H9 (cell line): ENCODE results near the gene ZFAND3. TPM values are rescaled to one million over a fixed set of nuclear protein-coding genes. Genes with fewer than 3 reads are reported as not detected.

Experiments
- DNase-seq: peaks from one replicate; pipeline ENCODE4 v3.0.0-alpha.2; 2017
- H2AFZ ChIP-seq: one replicate; pipeline ENCODE4 v1.6.1; 2013; ENCODE audit warnings: mild to moderate bottlenecking, low read length, control low read depth, moderate library complexity
- H2AK5ac ChIP-seq: 2 replicates; pipeline ENCODE4 v1.6.1; 2013; ENCODE audit warnings: low read length, control low read depth, mixed read lengths; ENCODE audit not compliant: insufficient read length
- H2BK120ac ChIP-seq: one replicate; pipeline ENCODE4 v1.6.1; 2013; ENCODE audit warnings: low read depth, mild to moderate bottlenecking, low read length, control low read depth, inconsistent platforms; ENCODE audit not compliant: poor library complexity, severe bottlenecking
- H2BK12ac ChIP-seq: 2 replicates; pipeline ENCODE4 v1.6.1; 2013; ENCODE audit warnings: low read length, control low read depth, mixed read lengths, low read depth; ENCODE audit not compliant: insufficient read length
- H2BK15ac ChIP-seq: 2 replicates; pipeline ENCODE4 v1.6.1; 2013; ENCODE audit warnings: low read depth, low read length, control low read depth
- H2BK20ac ChIP-seq: one replicate; pipeline ENCODE4 v1.6.1; 2013; ENCODE audit warnings: low read depth, mild to moderate bottlenecking, low read length, control low read depth, inconsistent platforms; ENCODE audit not compliant: poor library complexity, severe bottlenecking
- H2BK5ac ChIP-seq: 2 replicates; pipeline ENCODE4 v1.6.1; 2013; ENCODE audit warnings: low read length, control low read depth, mixed read lengths; ENCODE audit not compliant: insufficient read length
- H3K14ac ChIP-seq: 2 replicates; pipeline ENCODE4 v1.6.1; 2013; ENCODE audit warnings: low read length, control low read depth; ENCODE audit not compliant: insufficient read depth
- H3K18ac ChIP-seq: 2 replicates; pipeline ENCODE4 v1.6.1; 2013; ENCODE audit warnings: low read depth, mild to moderate bottlenecking, mixed read lengths, low read length, control low read depth; ENCODE audit not compliant: insufficient read length
- H3K23ac ChIP-seq: 2 replicates; pipeline ENCODE4 v1.6.1; 2013; ENCODE audit warnings: low read length, control low read depth, mixed read lengths, low read depth; ENCODE audit not compliant: insufficient read length
- H3K23me2 ChIP-seq: 2 replicates; pipeline ENCODE4 v1.6.1; 2013; ENCODE audit warnings: low read depth, mild to moderate bottlenecking, mixed read lengths, low read length, control low read depth; ENCODE audit not compliant: insufficient read length, poor library complexity, severe bottlenecking
- H3K27ac ChIP-seq: 2 replicates; pipeline ENCODE4 v1.5.1; 2013; ENCODE audit warnings: low read length, control low read depth, mixed read lengths, low read depth; ENCODE audit not compliant: insufficient read length
- H3K27me3 ChIP-seq: 2 replicates; pipeline ENCODE4 v1.6.1; 2013; ENCODE audit warnings: low read length, control low read depth, inconsistent platforms; ENCODE audit not compliant: insufficient read depth
- H3K4ac ChIP-seq: 2 replicates; pipeline ENCODE4 v1.6.1; 2013; ENCODE audit warnings: low read depth, mild to moderate bottlenecking, control low read depth, inconsistent platforms, low read length, moderate library complexity
- H3K4me1 ChIP-seq: 2 replicates; pipeline ENCODE4 v1.6.1; 2013; ENCODE audit warnings: low read length, control low read depth, inconsistent platforms; ENCODE audit not compliant: insufficient read depth
- H3K4me2 ChIP-seq: 2 replicates; pipeline ENCODE4 v1.6.1; 2013; ENCODE audit warnings: low read length, control low read depth, mixed read lengths; ENCODE audit not compliant: insufficient read length, insufficient read depth
- H3K56ac ChIP-seq: 2 replicates; pipeline ENCODE4 v1.6.1; 2013; ENCODE audit warnings: low read depth, mild to moderate bottlenecking, mixed read lengths, low read length, control low read depth; ENCODE audit not compliant: insufficient read length
- H3K79me1 ChIP-seq: 2 replicates; pipeline ENCODE4 v1.6.1; 2013; ENCODE audit warnings: low read depth, mild to moderate bottlenecking, moderate library complexity, low read length, control low read depth, inconsistent platforms; ENCODE audit not compliant: insufficient read depth, poor library complexity, severe bottlenecking
- H3K79me2 ChIP-seq: 2 replicates; pipeline ENCODE4 v1.6.1; 2013; ENCODE audit warnings: low read length, control low read depth, inconsistent platforms; ENCODE audit not compliant: insufficient read depth
- H3K9ac ChIP-seq: 2 replicates; pipeline ENCODE4 v1.6.1; 2013; ENCODE audit warnings: low read length, control low read depth, mixed read lengths; ENCODE audit not compliant: insufficient read length; ENCODE audit errors: extremely low read depth
- H3K9me3 ChIP-seq: one replicate; pipeline ENCODE4 v1.6.1; 2013; ENCODE audit warnings: low read depth, low read length, inconsistent platforms; ENCODE audit not compliant: control insufficient read depth
- H3T11ph ChIP-seq: one replicate; pipeline ENCODE4 v1.6.1; 2013; ENCODE audit warnings: mild to moderate bottlenecking, low read length, control low read depth, inconsistent platforms
- H4K20me1 ChIP-seq: one replicate; pipeline ENCODE4 v1.6.1; 2013; ENCODE audit not compliant: control insufficient read depth, insufficient read length, insufficient read depth
- H4K5ac ChIP-seq: 2 replicates; pipeline ENCODE4 v1.6.1; 2013; ENCODE audit warnings: low read depth, mild to moderate bottlenecking, mixed read lengths, low read length, control low read depth; ENCODE audit not compliant: insufficient read length
- H4K8ac ChIP-seq: replicated peaks from 2 replicates; pipeline ENCODE4 v1.6.1; 2013; ENCODE audit warnings: low read length, control low read depth, mixed read lengths, low read depth; ENCODE audit not compliant: insufficient read length
- H4K91ac ChIP-seq: 2 replicates; pipeline ENCODE4 v1.6.1; 2013; ENCODE audit warnings: low read depth, mild to moderate bottlenecking, moderate library complexity, mixed read lengths, low read length, control low read depth; ENCODE audit not compliant: insufficient read length
- H3K27ac Mint-ChIP-seq, 3 experiments: 2 replicates in 2 of 3; 3 replicates in 1 of 3; pipeline ENCODE4 v1.8.0; 2020 to 2021; ENCODE audit warnings: mixed read lengths in 3 of 3, mild to moderate bottlenecking in 1 of 3, moderate library complexity in 1 of 3
- H3K27me3 Mint-ChIP-seq: 2 replicates; pipeline ENCODE4 v1.8.0; 2021; ENCODE audit warnings: low read depth, mild to moderate bottlenecking, moderate library complexity, mixed read lengths
- H3K36me3 Mint-ChIP-seq, 3 experiments: 2 replicates in 2 of 3; 3 replicates in 1 of 3; pipeline ENCODE4 v1.8.0; 2020 to 2021; ENCODE audit warnings: low read depth in 3 of 3, mixed read lengths in 3 of 3; ENCODE audit not compliant: insufficient read depth in 1 of 3
- H3K4me1 Mint-ChIP-seq, 2 experiments: 2 replicates each; pipeline ENCODE4 v1.8.0; 2020; ENCODE audit warnings: mixed read lengths in 2 of 2
- H3K4me3 Mint-ChIP-seq, 2 experiments: 2 replicates in 1 of 2; 3 replicates in 1 of 2; pipeline ENCODE4 v1.8.0; 2020 to 2021; ENCODE audit warnings: mild to moderate bottlenecking in 2 of 2, mixed read lengths in 2 of 2, moderate library complexity in 1 of 2
- H3K9me3 Mint-ChIP-seq, 2 experiments: 2 replicates in 1 of 2; 3 replicates in 1 of 2; pipeline ENCODE4 v1.8.0; 2020; ENCODE audit warnings: mild to moderate bottlenecking in 2 of 2, mixed read lengths in 2 of 2, moderate library complexity in 1 of 2
- WGBS: extraction: QIAGEN DNeasy Blood & Tissue Kit; methylation state at CpG from one replicate; pipeline ENCODE4 v1.1.7; 2013; ENCODE audit warnings: missing lambda C conversion rate, low lambda C conversion rate, mixed read lengths; ENCODE audit not compliant: insufficient read length; ENCODE audit errors: extremely low coverage; 5-methylcytosine and 5-hydroxymethylcytosine counted together
- total RNA-seq: library from RNA; stranded (reverse); gene quantifications from 2 replicates; pipeline ENCODE4 v1.2.1, GENCODE V29; 2021
- TF ChIP-seq, protein P1 (sequence below): fragments of 200-600 bp; sonication (generic); conservative IDR thresholded peaks from 3 replicates; pipeline ENCODE4 v1.8.0; 2021; ENCODE audit warnings: antibody characterized with exemption, mild to moderate bottlenecking

The ZFAND3 gene
- total RNA-seq, 1 experiment from 2014 or later = 57.7 TPM

DNA sequence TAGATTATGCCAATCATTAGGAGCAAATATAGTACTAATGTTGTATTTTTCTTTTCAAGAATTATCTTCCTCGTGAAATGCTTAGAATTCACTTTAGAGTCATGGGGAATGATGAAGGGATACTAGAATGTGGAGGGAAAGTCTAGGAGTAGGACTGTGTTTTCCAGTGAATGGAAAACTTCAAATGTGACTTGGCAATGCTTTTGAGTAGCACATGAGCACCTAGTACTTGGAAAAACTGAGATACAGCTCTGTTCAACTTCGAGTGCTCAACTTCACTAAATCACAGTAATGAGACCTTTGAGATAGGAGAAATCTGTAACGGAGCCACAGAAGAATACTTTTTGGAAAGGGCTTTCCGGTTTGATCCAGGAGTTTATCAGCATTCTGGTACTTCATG, 272.9 kb downstream of the ZFAND3 start:
- no peaks in the 10 kb centered on the region for H4K20me1 ChIP-seq
- Mint-ChIP-seq H3K4me1 (peaks cover 4 to 13% of the 10 kb centered on the region in 2 experiments), H3K36me3 (0 out of 7 replicates have a peak, but pooled peaks cover 0 to 4% (median 0%) of the 10 kb centered on the region in 3 experiments), H3K9me3 (no peaks in the 10 kb centered on the region), H3K4me3 (no peak overlapping the region), H3K27me3 (no peaks in the 10 kb centered on the region), H3K27ac (no peak overlapping the region)
- no peak overlapping the region for H2BK15ac ChIP-seq
- no peak overlapping the region for H3K4ac ChIP-seq
- H4K91ac ChIP-seq = no peak overlapping the region
- H3K9ac ChIP-seq = no peak overlapping the region
- H3K27me3 ChIP-seq = no peaks in the 10 kb centered on the region
- H3K14ac ChIP-seq = no peak overlapping the region
- no peaks in the 10 kb centered on the region for H3K79me1 ChIP-seq
- no peak overlapping the region for H3K23ac ChIP-seq
- no peak overlapping the region for H2BK12ac ChIP-seq
- no peak overlapping the region for H3K27ac ChIP-seq
- no peak overlapping the region for H2AK5ac ChIP-seq
- H3K9me3 ChIP-seq = no peaks in the 10 kb centered on the region
- no peak overlapping the region for H3T11ph ChIP-seq
- no peak for DNase-seq
- no peaks in the 10 kb centered on the region for H3K4me1 ChIP-seq
- H2BK120ac ChIP-seq = no peak overlapping the region
- no peaks in the 10 kb centered on the region for H3K23me2 ChIP-seq
- no peak overlapping the region for H3K18ac ChIP-seq
- TF ChIP-seq, protein P1, sequence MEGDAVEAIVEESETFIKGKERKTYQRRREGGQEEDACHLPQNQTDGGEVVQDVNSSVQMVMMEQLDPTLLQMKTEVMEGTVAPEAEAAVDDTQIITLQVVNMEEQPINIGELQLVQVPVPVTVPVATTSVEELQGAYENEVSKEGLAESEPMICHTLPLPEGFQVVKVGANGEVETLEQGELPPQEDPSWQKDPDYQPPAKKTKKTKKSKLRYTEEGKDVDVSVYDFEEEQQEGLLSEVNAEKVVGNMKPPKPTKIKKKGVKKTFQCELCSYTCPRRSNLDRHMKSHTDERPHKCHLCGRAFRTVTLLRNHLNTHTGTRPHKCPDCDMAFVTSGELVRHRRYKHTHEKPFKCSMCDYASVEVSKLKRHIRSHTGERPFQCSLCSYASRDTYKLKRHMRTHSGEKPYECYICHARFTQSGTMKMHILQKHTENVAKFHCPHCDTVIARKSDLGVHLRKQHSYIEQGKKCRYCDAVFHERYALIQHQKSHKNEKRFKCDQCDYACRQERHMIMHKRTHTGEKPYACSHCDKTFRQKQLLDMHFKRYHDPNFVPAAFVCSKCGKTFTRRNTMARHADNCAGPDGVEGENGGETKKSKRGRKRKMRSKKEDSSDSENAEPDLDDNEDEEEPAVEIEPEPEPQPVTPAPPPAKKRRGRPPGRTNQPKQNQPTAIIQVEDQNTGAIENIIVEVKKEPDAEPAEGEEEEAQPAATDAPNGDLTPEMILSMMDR = no peak
- H4K8ac ChIP-seq = no peak overlapping the region
- no CpG with 5 or more reads among the region's 4 CpGs for WGBS
- no peak overlapping the region for H3K56ac ChIP-seq
- no peaks in the 10 kb centered on the region for H3K79me2 ChIP-seq
- no peak overlapping the region for H4K5ac ChIP-seq
- H3K4me2 ChIP-seq = no peak overlapping the region
- H2AFZ ChIP-seq = no peak overlapping the region
- H2BK20ac ChIP-seq = no peak overlapping the region
- no peak overlapping the region for H2BK5ac ChIP-seq
